Natural killer cell (primary cell): ENCODE measurements around the gene SEMA5A. TPM values are rescaled to one million over a fixed set of nuclear protein-coding genes. Genes with fewer than 3 reads are reported as not detected.

Experiments used
- ATAC-seq, 3 donors: fragments of 150-1000 bp in 2 of 3; fragments of 200-7000 bp in 1 of 3; cut with Tn5 transposase; 1 replicate in 1 of 3; 2 replicates in 2 of 3; pipeline ENCODE4 v1.10.0; 2021; ENCODE audit warnings: mild to moderate bottlenecking in 2 of 3, moderate library complexity in 2 of 3
- DNase-seq, 2 donors: peaks; one replicate each; pipeline versions ENCODE4 v3.0.0 to v3.0.0-alpha.2; 2013 to 2021; ENCODE audit warnings: mixed read lengths in 1 of 2
- H3K27ac ChIP-seq: one replicate; pipeline ENCODE4 v1.5.1; 2013; ENCODE audit warnings: mild to moderate bottlenecking, low read length
- H3K27me3 ChIP-seq: one replicate; pipeline ENCODE4 v1.6.1; 2013; ENCODE audit warnings: low read length; ENCODE audit not compliant: control insufficient read depth, insufficient read depth
- H3K36me3 ChIP-seq: one replicate; pipeline ENCODE4 v1.6.1; 2013; ENCODE audit warnings: low read length; ENCODE audit not compliant: control insufficient read depth, insufficient read depth
- H3K4me1 ChIP-seq: one replicate; pipeline ENCODE4 v1.6.1; 2013; ENCODE audit warnings: low read length; ENCODE audit not compliant: control insufficient read depth, insufficient read depth
- H3K4me3 ChIP-seq: one replicate; pipeline ENCODE4 v1.5.1; 2013; ENCODE audit warnings: low read length
- H3K9me3 ChIP-seq: one replicate; pipeline ENCODE4 v1.6.1; 2013; ENCODE audit warnings: low read length; ENCODE audit not compliant: control insufficient read depth, insufficient read depth
- H3K27ac Mint-ChIP-seq, 2 donors: one replicate each; pipeline ENCODE4 v1.8.0; 2022; ENCODE audit warnings: mild to moderate bottlenecking in 2 of 2, mixed read lengths in 2 of 2, moderate library complexity in 1 of 2
- H3K27me3 Mint-ChIP-seq, 2 donors: one replicate each; pipeline ENCODE4 v1.8.0; 2022; ENCODE audit warnings: low read depth in 2 of 2, mixed read lengths in 2 of 2
- H3K36me3 Mint-ChIP-seq: one replicate; pipeline ENCODE4 v1.8.0; 2022; ENCODE audit warnings: mixed read lengths
- H3K4me1 Mint-ChIP-seq, 2 donors: one replicate each; pipeline ENCODE4 v1.8.0; 2022; ENCODE audit warnings: mixed read lengths in 2 of 2
- H3K4me3 Mint-ChIP-seq: one replicate; pipeline ENCODE4 v1.8.0; 2022; ENCODE audit warnings: mild to moderate bottlenecking, moderate library complexity, mixed read lengths
- H3K9me3 Mint-ChIP-seq, 2 donors: one replicate each; pipeline ENCODE4 v1.8.0; 2022; ENCODE audit warnings: mixed read lengths in 2 of 2
- CTCF ChIP-seq: fragments of 200-600 bp; IDR thresholded peaks from one replicate; pipeline ENCODE4 v1.8.0; 2022; ENCODE audit warnings: antibody characterized with exemption
- WGBS: methylation state at CpG from one replicate; pipeline ENCODE4 v1.1.7; 2013; ENCODE audit warnings: missing lambda C conversion rate; ENCODE audit not compliant: insufficient coverage; 5-methylcytosine and 5-hydroxymethylcytosine counted together
- intact Hi-C: fragments of 100-400 bp; cut with micrococcal nuclease; formaldehyde crosslinking; loops from one replicate; pipeline ENCODE4 v1.14.2; 2022
- total RNA-seq, 4 donors: library from RNA; stranded (reverse); fragments of 120-200 nt in 1 of 4; gene quantifications; one replicate each; pipeline versions ENCODE4 v1.2.3 to v1.2.4, GENCODE V29; 2013 to 2022

The SEMA5A gene
- total RNA-seq, 3 donors from 2014 or later (not counting 1 experiment from before 2014, with no cell fraction given) = 0.15 TPM; not detected in 2

GRCh38 chr5:9196403-9197227 is 349.3 kb downstream of the SEMA5A start:
- no peaks in the 10 kb centered on the region for H3K27me3 Mint-ChIP-seq
- H3K27ac Mint-ChIP-seq = no peak overlapping the region
- H3K36me3 Mint-ChIP-seq = no peaks in the 10 kb centered on the region
- Histone ChIP-seq H3K4me1 (no peaks in the 10 kb centered on the region), H3K27ac (no peak overlapping the region), H3K9me3 (no peaks in the 10 kb centered on the region), H3K4me3 (no peak overlapping the region), H3K27me3 (no peaks in the 10 kb centered on the region), H3K36me3 (no peaks in the 10 kb centered on the region)
- ATAC-seq (no peak), DNase-seq (no peak)
- intact Hi-C loops = no loop called here
- TF ChIP-seq CTCF = no peak
- WGBS = 88% methylated on average over 13 of the region's 13 CpGs
- H3K9me3 Mint-ChIP-seq = peaks cover 0 to 3% of the 10 kb centered on the region in 2 donors
- H3K4me1 Mint-ChIP-seq = no peaks in the 10 kb centered on the region
- H3K4me3 Mint-ChIP-seq = no peak overlapping the region

- H3K27ac Mint-ChIP-seq = no peak overlapping the region
- WGBS = 80% methylated on average over 2 of the region's 3 CpGs
- no peaks in the 10 kb centered on the region for H3K27me3 ChIP-seq
- no peak for DNase-seq
- peaks cover 4 to 5% of the 10 kb centered on the region in 2 donors for H3K9me3 Mint-ChIP-seq
- TF ChIP-seq CTCF = no peak
- no peaks in the 10 kb centered on the region for H3K36me3 ChIP-seq
- no peak overlapping the region for H3K27ac ChIP-seq
- H3K4me1 Mint-ChIP-seq = no peaks in the 10 kb centered on the region
- no peaks in the 10 kb centered on the region for H3K4me1 ChIP-seq
- intact Hi-C loops = no loop called here
- no peak overlapping the region for H3K4me3 Mint-ChIP-seq
- no peaks in the 10 kb centered on the region for H3K36me3 Mint-ChIP-seq
- ATAC-seq = no peak
- H3K4me3 ChIP-seq = no peak overlapping the region
- no peaks in the 10 kb centered on the region for H3K9me3 ChIP-seq
- H3K27me3 Mint-ChIP-seq = no peaks in the 10 kb centered on the region
Measured at GRCh38 chr5:9194509-9194908, 351.4 kb downstream of the SEMA5A start.

GRCh38 chr5:9192266-9192665 is 353.6 kb downstream of the SEMA5A start:
- no peaks in the 10 kb centered on the region for H3K4me1 ChIP-seq
- ATAC-seq = no peak
- no peaks in the 10 kb centered on the region for H3K27me3 ChIP-seq
- H3K27me3 Mint-ChIP-seq = no peaks in the 10 kb centered on the region
- H3K4me1 Mint-ChIP-seq = no peaks in the 10 kb centered on the region
- TF ChIP-seq CTCF = no peak
- H3K27ac Mint-ChIP-seq = no peak overlapping the region
- WGBS = 85% methylated on average over 2 of the region's 2 CpGs
- H3K4me3 Mint-ChIP-seq = no peak overlapping the region
- no peaks in the 10 kb centered on the region for H3K36me3 Mint-ChIP-seq
- H3K4me3 ChIP-seq = no peak overlapping the region
- H3K9me3 ChIP-seq = no peaks in the 10 kb centered on the region
- H3K27ac ChIP-seq = no peak overlapping the region
- no peak for DNase-seq
- H3K36me3 ChIP-seq = no peaks in the 10 kb centered on the region
- H3K9me3 Mint-ChIP-seq = peaks cover 5 to 7% of the 10 kb centered on the region in 2 donors
- intact Hi-C loops = no loop called here

- no peaks in the 10 kb centered on the region for H3K36me3 ChIP-seq
- no peak for DNase-seq
- Mint-ChIP-seq H3K36me3 (no peaks in the 10 kb centered on the region), H3K9me3 (peaks cover 3 to 7% of the 10 kb centered on the region in 2 donors), H3K27ac (no peak overlapping the region), H3K4me1 (no peaks in the 10 kb centered on the region), H3K27me3 (no peaks in the 10 kb centered on the region), H3K4me3 (no peak overlapping the region)
- WGBS = 90% methylated on average over 1 of the region's 1 CpG
- no peak overlapping the region for H3K27ac ChIP-seq
- H3K4me1 ChIP-seq = no peaks in the 10 kb centered on the region
- no peaks in the 10 kb centered on the region for H3K9me3 ChIP-seq
- H3K4me3 ChIP-seq = no peak overlapping the region
- intact Hi-C loops = no loop called here
- TF ChIP-seq CTCF = no peak
- ATAC-seq = no peak
- H3K27me3 ChIP-seq = no peaks in the 10 kb centered on the region
Measured at GRCh38 chr5:9189681-9190080, 356.2 kb downstream of the SEMA5A start.
